DMS 273 treated with DMSO at 0.1 percent for 48 hours (cell line): ENCODE results near the gene ZNF266.
A peak's percentile ranks its signal among the peaks of the same experiment; 100 is the strongest.

Source experiments
- DNase-seq: peaks from one replicate; lab custom pipeline; 2025; lab: John Stamatoyannopoulos, UW

ZNF266 gene

DNA sequence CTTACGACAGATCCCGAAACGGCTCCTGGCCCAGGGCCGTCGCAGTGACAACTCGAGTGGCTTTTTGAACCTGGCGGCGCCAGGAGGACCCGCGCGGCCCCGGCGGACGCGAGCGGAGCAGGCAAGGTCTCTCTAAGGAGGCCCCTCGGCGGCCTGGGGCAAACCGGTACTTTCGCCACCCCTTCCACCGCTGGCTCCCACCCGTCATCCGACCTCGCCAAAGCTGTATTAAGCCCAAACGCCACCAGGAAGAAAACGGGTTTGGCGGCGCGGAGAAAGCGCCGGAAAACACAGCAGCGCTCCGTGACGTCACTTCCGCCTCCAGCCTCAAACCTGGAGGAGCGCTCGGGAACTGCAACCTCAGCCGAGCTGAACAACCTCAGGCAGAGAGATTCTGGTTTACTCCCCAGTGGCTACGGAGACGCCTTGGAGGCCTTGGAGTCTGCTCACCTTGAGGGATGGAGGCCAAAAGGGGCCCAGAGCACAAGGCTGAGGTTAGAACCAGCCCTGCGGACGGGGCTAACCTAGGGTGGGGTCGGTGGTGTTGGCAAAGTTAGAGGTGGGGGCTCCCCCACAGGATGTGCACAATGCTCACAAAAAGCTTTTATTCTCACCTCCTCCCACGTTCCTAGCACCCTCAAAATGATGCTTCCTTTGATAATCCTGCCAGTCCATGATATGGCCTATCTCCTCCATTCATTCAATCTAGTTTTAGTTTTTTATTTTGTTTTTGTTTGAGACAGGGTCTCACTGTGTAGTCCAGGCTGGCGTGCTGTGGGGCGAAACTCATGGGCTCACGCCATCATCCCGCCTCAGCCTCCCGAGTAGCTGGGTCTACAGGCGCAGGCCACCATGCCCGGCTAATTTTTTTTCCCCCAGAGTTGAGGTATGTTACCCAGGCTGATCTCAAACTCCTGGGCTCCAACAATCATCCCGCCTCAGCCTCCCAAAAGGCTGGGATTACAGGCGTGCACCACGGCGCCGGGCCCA lies at the start of gene ZNF266:
Gene ZNF266, minus strand, starts transcription at position 295 of the 990 bp plus-strand sequence. CDS start 15,484 bp downstream, outside the sequence.
- DNase-seq = peak; percentile 67

DNA sequence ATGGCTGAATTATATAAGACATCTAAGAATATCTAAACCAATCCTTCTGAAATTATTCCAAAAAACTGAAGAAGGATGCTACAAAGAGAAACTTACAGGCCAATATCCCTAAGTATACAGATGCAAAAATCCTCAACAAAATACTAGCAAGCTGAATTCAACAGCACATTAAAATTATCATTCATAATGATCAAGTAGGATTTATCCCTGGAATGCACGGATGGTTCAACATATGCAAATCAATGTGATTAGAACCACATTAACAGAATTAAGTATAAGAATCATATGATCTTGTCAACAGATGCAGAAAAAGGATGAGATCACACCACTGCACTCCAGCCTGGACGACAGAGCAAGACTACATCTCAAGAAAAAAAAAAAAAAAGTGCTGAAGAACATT lies 49.8 kb upstream of the ZNF266 start:
- no peak for DNase-seq

DNA sequence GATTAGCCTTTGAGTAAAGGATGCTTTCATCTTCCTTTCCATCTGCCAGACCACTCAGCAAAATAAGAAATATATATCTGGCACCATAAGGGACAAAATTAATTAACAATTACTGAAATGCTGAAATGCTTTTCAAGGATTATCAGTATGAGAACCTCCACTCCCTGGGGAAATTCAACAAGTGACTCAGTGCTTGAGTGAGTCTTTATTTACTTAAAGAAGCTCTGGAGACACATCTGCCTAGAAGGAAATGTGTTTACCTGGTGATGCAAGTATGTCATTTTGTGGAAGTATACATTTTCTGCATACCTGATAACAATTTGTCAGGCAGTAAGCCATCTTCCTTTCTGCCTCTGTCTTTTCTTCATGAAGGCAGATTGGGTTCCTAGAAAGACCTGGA lies 39.6 kb upstream of the ZNF266 start:
- no peak for DNase-seq

DNA sequence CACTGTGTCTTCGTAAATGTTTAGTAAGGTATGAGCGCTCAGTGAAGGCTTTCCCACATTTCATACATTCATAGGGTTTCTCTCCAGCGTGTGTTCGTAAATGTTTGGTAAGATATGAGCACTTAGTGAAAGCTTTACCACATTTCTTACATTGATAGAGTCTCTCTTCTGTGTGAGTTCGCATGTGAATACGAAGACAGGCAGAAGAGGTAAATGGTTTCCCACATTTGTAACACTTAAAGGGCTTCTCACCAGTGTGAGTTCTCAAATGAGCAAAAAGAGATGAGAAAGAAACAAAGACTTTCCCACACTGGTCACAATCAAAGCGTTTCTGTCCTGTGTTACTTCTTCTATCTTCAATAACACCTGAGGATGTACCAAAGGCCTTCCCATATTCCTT lies 31.8 kb upstream of the ZNF266 start:
- DNase-seq = no peak

DNA sequence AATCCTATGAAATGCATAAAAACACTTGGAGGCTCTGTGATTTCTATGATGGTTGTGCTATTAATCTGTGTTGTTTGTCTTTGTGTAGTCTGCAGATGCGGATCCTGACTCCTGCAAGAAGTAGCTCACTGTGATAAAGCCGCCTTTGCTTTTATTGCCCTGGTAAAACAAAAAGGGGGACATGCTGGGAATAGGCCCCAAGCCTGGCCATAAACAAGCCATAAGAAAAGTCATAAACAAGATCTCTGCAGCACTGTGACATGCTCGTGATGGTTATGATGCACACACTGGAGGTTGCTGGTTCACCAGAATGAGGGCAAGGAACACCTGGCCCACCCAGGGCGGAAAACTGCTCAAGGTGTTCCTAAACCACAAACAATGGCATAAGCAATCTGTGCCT lies 26.6 kb upstream of the ZNF266 start:
- no peak for DNase-seq

DNA sequence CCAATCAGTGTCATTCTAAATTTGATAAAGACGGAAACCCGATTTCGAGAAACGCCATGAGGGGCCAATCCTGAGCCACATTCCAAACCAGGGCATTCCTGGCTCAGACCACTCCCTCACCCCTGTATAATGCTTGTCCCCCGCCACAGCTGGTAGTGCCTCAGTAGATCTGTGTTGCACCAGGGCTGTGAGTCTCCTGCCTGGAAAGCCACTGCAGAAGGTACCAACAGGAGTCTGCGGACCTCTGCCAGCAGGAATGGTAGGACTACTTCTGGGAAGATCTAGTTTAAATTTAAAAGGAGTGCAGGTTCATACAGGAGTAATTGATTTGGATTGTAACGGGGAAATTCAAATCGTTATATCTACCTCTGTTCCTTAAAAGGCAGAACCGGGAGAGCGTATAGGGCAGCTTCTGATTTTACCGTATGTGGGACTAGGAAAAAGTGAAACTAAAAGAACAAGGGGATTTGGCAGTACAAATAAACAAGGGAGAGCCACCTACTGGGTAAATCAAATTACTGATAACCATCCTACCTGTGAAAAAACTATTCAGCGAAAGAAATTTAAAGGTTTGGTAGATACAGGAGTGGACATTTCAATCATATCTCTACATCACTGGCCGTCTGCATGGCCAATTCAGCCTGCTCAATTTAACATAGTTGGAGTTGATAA lies 20.8 kb upstream of the ZNF266 start:
- DNase-seq = no peak

DNA sequence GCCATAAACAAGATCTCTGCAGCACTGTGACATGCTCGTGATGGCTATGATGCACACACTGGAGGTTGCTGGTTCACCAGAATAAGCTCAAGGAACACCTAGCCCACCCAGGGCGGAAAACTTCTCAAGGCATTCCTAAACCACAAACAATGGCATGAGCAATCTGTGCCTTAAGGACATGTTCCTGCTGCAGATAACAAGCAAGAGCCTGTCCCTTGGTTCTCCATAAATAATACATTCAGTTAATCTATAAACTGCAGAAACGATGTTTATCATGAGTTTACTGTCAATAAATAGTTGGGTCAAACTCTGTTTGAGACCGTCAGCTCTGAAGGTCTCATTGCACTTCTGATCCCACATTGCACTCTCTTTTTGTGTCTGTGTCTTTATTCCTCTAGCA lies 18.6 kb upstream of the ZNF266 start:
- no peak for DNase-seq

DNA sequence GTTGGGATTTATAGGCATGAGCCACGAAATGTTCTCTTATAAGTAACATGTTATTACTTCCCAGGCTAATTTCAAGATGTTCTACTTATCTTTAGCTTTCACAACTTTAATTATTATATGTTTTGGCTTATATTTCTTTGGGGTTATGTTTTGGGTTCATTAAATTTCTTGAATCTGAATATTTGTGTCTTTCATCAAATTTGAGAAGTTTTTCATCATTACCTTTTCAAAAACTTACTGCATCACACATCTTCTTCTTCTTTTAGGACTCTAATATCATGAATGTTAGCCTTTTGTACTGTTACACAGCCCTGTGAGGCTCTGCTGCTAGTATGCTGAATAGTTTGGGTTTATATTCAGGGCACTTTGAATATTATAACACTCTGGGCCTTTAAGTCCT lies 9.7 kb upstream of the ZNF266 start:
- no peak for DNase-seq

DNA sequence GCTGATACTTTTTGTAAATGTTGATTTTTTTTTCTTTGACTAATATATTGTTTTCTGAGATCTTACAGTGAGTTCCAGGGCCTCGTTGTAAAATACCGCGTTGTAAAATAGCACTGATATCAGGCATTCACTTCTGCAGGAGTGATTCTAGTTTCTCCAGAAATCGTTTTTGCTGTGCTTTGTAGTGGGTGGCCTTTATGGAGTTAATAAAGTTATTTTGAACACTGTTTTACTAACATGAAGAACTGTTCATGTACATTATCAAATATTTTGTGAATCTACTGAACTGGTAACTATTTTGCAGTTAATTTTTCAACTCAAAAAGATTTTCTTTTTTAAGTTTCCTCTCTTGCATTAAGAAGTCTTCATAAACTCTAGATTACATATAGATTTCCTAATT lies 985 bp upstream of the ZNF266 start:
- DNase-seq = no peak

DNA sequence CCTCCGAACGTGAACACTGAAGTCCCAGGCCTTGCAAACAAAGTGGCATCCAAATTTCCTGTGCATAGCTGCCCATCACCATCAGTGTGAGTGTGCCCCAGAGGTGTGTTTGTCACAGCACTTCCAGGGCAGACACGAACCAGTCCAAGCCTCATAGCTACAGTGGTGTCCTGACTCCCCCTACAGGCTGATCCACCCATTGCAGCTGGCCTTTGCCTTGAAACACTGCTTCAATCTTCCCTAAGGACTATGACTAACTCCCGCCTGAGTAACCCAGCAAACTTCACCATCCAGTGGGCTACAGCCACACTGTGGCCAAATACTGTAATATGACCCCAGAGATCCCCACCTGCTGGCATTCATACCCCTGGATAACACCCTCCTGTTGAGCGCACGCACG lies 3.9 kb downstream of the ZNF266 start:
- no peak for DNase-seq

DNA sequence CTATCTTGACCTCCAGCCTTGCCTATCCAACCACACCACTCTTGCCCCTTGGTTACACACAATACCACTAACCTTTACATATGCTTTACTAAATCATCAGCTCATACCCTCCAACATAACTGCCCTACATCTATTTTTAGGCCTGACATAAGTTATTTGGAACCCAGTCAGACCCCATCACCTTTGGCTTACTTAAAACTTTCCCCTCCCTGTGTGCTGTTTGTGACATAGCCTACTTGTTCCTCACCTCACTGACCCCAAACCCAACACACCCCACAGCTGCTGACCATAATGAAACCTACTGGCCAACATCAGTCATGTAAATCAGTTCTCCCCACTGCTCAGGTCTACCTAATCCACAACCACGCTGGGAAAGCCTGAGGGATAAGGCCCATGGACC lies 4.9 kb downstream of the ZNF266 start:
- no peak for DNase-seq

DNA sequence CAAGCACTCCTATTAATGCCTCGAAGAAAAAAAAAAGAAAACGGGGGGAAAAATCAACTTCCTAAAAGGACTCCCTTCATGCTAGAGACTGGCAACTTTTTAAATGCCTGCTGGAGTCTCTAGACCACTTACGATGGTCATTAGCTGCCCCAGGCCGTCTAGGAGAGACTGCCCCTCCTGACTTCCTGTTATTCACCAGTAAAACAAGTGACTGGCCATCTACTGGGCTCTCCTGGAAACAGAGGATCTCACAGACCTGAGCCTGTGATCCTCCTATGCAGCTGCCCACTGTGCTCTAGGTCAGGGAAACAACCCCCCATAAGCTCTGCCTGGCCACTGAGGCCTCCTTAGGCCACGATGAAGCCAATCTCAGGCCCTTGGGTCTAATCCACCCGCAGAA lies 7.4 kb downstream of the ZNF266 start:
- DNase-seq = no peak

DNA sequence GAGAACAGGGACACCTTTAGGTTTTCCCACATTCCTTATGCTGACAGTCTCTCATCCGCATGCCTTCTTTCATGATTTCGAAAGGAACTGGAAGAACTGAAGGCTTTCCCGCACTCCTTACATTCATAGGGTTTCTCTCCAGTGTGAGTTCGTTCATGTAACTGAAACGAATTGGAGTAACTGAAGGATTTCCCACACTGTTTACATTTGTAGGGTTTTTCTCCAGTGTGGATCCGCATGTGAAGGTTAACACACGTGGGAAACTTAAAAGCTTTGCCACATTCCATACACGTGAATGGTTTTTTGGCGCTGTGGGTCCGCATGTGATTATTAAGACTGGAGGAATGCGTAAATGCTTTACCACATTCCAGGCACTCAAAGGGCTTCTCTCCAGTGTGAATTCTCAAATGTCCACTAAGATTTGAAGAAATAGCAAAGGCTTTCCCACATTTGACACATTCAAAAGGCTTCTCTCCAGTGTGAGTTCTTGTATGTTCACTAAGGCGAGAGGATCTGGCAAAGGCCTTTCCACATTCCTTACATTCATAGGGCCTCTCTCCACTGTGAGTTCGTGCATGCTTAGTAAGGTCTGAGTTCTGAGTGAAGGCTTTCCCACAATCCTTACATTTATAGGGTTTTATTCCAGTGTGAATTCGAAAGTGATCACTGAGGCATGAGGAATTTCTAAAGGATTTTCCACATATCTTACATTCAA lies 22.0 kb downstream of the ZNF266 start:
- DNase-seq = no peak

DNA sequence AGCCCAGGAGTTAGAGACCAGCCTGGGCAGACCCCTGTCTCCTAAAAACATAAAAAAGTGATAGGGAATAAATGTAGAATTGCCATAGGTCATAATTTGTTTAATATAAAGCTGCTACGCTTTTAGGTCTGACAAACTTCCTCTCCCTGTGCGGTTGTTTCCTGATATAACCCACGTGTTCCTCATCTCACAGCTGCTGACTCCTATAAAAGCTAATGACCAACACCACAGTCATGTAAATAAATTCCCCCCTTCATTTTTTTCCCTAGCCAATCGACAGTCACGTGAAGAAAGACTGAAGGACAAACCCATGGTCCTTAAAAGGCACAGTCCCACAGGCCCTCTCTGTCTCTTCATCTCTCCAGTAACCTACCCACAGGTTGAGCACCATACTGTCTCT lies 27.5 kb downstream of the ZNF266 start:
- DNase-seq = no peak

DNA sequence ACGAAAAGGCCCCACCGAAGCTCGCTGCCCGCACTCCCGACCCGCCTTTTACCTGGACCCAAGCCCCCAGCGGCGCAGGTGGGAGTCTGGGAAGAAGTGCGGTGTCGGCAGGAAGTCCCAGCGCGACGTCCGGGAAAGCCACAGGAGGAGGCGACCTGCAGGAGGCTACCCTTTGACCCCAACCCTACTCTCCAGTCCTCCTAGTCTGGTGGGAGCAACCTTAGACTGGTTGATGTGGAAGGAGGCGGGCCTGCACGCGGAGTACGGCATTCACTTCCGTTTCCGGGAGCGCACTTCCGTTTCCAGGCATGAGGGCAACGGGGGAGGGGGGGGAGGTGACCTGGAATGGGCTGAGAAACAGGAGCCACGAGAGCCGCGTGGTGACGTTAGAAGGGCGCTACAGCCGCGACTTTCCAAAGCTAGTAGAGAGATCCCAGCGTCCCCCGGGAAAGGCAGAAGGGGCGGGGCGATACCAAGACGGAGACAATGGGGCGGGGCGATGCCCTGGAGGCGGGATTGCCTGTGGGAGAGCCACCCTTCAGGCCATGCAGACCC lies 28.5 kb downstream of the ZNF266 start:
- DNase-seq = no peak

DNA sequence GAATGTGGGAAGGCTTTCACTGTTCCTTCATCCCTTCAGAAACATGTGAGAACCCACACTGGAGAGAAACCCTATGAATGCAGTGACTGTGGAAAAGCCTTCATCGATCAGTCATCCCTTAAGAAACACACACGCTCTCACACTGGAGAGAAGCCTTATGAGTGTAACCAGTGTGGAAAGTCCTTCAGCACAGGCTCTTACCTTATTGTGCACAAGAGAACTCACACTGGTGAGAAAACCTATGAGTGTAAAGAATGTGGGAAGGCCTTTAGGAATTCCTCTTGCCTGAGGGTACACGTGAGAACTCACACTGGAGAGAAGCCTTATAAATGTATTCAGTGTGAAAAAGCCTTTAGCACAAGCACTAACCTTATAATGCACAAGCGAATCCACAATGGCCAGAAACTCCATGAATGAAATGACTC lies 54.0 kb downstream of the ZNF266 start:
- no peak for DNase-seq

DNA sequence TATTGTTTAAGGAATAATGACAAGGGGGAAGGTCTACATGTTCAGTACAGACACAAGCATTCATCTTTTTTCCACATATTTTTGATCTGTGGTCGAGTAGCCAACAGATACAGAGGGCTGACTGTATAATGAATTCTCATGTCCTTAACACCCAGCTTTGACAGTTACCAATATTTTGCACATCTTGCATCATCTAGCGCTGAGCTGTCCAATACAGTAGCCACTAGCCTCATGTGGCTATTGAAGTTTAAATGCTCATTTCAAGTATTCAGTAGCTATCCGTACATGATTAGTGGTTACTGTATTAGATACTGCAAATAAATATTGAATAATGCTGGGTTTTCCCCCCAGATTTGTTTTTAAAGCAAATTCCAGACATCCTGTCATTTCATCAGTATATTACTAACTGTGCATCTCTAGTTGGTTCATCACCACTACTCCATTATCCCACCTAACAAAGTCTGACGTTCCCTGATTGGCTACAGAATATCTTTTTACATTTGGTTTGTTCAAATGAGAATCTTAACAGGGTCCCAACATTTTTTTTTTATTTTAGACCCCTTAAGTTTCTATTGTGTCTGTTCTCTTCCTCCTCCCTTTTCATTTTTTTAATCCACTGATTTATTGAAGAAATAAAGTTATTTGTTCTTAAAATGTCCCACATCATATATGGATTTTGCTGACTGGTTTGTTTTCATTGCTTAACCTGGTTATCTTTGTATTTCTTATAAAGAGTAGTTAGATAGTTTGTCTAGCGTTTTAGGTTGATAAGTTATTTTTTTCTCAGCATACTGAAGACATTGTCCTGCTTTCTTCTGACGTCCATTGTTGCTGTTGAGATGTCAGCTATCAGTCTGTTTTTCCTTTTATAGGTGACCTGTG lies 64.4 kb downstream of the ZNF266 start:
- DNase-seq = no peak

DNA sequence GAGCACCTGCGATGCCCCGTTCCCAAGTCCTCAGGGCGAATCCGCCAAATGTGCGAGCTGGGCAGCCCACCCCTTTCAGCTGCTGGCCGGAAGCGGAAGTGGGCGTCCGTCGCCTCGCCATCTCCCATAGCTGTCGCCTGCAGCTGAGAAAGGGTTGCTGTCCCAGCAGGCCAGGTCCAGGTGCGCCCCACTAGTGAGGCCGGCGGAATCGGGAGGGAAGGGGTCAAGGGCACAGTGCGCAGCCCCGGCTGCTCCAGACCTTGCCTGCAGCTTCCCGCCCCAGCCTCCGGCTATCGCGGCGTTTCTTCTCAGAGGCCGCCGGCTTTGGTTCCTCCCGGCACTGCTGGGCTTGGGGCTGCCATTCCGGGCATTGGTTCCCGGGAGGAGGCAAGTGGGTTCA lies 72.5 kb downstream of the ZNF266 start, which contains the start of gene ZNF177:
Gene ZNF177, plus strand, starts transcription at position 109 of the 400 bp plus-strand sequence. CDS start 15,299 bp downstream, outside the sequence.
- no peak for DNase-seq
